Activated CD8-positive, alpha-beta memory T cell treated with anti-CD3 and anti-CD28 coated beads for 36 hours (primary cell): ENCODE measurements around the gene PPP1R2. TPM values are rescaled to one million over a fixed set of nuclear protein-coding genes. Genes with fewer than 3 reads are reported as not detected.
"Not testable (repeated sequence)": the region's sequence is repeated elsewhere in the genome, so short reads cannot be mapped to it uniquely, and the experiment has no call there.

Experiments
- CTCF ChIA-PET: fragments of 350-600 bp; sonication (Branson Sonifier 250); formaldehyde crosslinking; loops from one replicate; lab custom pipeline; 2021; ENCODE audit warnings: antibody characterized with exemption; lab: Charles Lee
- POLR2A ChIA-PET: fragments of 350-600 bp; sonication (Branson Sonifier 250); formaldehyde crosslinking; loops from one replicate; lab custom pipeline; 2021; ENCODE audit warnings: antibody characterized with exemption; lab: Charles Lee
- total RNA-seq, 2 experiments: library from RNA; stranded (reverse); gene quantifications; one replicate each; pipeline ENCODE4 v1.2.3, GENCODE V29; 2021

The PPP1R2 gene
- 100 to 1,000 TPM; 102 to 108 TPM for total RNA-seq

- POLR2A ChIA-PET, result interaction anchor here (0.6 to 2.0 kb wide), 10 partner anchors 8 to 910 kb away, joined by 3 to 7 read pairs (median 3); partner anchors contain the start of genes TMEM44 and XXYLT1
- CTCF ChIA-PET, result interaction anchor here (0.8 to 3.7 kb wide), 5 partner anchors 9 to 272 kb away, joined by 3 to 17 read pairs (median 3); partner anchors contain the start of gene XXYLT1
Measured at GRCh38 chr3:195542698-195543499, at the start of gene PPP1R2. PPP1R2 (minus strand) TSS chr3:195543325; CDS start chr3:195543025, 300 bp downstream.

DNA sequence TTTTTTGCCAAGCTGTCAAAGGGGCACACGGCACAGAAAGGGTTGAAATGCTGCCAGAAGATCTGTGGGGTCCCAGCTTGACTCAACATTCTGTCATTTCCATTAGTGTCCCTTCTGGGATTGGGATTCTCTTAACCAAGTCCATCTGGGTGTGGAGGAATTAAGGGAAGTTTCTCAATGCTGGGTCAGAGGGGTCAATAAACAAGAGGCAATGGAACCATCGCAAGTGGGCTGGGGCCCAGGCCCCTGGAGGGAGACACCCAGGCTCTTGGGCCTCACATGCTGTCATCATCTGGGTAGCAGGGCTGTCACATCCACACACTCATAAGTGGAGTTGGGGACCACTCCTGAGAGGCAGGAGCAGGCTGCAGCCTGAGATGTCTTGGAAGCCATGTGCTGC lies 48.7 kb upstream of the PPP1R2 start:
- ChIA-PET CTCF (no interaction called here), POLR2A (no interaction called here)

GRCh38 chr3:195591220-195591619 lies 48.1 kb upstream of the PPP1R2 start:
- POLR2A ChIA-PET, result no interaction called here
- CTCF ChIA-PET, result no interaction called here

DNA sequence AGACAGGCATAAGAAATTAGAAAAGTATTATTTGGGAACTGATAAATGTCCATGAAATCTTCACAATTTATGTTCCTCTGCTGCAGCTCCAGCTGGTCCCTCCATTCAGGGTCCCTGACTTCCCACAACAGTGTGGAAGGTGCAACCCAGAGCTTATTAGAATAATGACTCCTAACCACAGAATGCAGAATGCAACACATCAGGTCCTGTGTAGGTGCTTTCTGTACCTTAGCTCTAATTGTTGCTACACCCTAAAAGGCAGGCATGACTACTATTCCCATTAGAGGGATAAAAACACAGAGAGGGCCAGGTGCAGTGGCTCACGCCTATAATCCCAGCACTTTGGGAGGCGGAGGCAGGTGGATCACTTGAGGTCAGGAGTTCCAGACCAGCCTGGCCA lies 47.3 kb upstream of the PPP1R2 start:
- CTCF ChIA-PET, POLR2A ChIA-PET: not testable (repeated sequence)

DNA sequence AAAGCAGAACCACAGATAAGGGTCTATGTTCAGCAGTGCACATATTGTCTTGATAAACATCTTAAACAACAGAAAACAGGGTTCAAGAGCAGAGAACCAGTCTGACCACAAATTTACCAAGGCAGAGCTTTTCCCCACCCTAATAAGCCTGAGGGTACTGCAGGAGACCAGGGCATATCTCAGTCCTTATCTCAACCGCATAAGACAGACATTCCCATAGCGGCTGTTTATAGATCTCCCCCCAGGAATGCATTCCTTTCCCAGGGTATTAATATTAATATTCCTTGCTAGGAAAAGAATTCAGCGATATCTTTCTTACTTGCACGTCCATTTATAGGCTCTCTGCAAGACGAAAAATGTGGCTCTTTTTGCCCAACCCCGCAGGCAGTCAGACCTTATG lies 46.7 kb upstream of the PPP1R2 start:
- CTCF ChIA-PET, result not testable (repeated sequence)

DNA sequence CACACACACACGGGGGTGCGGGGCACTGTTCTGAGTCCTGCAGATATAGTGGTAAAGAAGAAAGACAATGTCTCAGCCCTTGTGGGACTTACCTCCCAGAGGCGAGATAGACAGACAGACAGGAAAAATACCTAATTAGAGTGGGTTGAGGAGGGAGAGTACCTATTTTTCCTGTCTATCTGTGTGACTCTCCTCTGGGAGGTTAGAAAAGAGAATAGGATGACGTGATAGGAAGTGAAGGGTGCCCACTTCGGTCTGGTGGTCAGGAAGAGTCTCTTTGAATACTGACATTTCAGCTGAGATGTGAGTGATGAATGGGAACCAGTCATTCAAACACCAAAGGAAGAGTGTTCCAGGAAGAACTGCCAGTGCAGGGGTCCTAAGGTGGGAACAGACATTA lies 44.7 kb upstream of the PPP1R2 start:
- CTCF ChIA-PET, result interaction anchor here (0.8 to 1.7 kb wide), 2 partner anchors 26 to 307 kb away, joined by 3 read pairs; no protein-coding TSS in a partner anchor
- POLR2A ChIA-PET, result no interaction called here

More for the DNA sequence above, 46.7 kb upstream of the PPP1R2 start:
- POLR2A ChIA-PET, result not testable (repeated sequence)

DNA sequence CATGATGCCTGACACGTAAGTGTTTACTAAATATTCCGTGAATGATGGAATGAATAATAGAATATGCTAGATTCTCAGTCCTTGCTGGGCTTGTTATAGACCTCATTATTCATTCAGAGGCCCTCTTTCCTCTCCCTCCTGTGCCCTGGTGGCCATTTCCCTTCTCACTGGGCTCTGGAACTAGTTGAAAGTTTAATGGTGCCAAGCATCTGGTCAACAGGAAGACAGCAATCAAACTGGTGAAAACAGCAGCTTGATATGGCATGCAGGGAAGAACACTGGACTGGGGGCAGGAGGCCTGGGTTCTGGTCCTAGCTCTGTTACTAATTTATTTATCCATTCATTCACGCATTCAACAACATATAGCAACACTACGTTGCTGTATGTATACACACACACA lies 44.3 kb upstream of the PPP1R2 start:
- POLR2A ChIA-PET, result no interaction called here
- CTCF ChIA-PET, result no interaction called here

GRCh38 chr3:195584543-195584870 lies 41.4 kb upstream of the PPP1R2 start:
- POLR2A ChIA-PET, result no interaction called here
- CTCF ChIA-PET, result interaction anchor here (0.7 to 1.1 kb wide), 3 partner anchors 14 to 1101 kb away, joined by 3 read pairs; partner anchors contain the start of gene PPP1R2

GRCh38 chr3:195583831-195584542 lies 40.9 kb upstream of the PPP1R2 start, which contains the start of gene APOD:
APOD (minus strand) TSS chr3:195583940; CDS start chr3:195579461, 4,479 bp downstream.
- ChIA-PET CTCF (interaction anchor here (0.7 kb wide), 2 partner anchors 13 to 1100 kb away, joined by 3 read pairs; no protein-coding TSS in a partner anchor), POLR2A (interaction anchor here (0.6 kb wide), 1 partner anchor 38 kb away, joined by 13 read pairs; no protein-coding TSS in a partner anchor)

DNA sequence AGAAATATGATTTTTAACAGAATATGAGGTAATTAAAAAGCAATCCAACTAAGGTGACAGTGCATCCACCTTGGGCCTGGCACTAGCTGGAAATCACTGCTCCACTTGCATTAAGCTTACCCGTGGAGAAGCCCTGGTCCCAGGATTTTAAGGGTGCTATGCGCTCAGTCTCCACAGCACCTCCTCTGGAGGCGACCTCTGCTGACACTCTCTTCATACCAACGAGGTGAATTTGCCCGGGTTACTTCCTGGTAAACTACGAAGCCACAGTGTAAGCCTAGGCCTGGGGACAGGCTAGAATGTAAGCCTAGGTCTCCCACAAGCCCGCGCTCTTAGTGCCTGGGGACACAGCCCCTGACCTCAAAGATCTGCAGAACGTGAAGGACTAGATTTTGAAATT lies 39.8 kb upstream of the PPP1R2 start:
- ChIA-PET CTCF (no interaction called here), POLR2A (no interaction called here)

DNA sequence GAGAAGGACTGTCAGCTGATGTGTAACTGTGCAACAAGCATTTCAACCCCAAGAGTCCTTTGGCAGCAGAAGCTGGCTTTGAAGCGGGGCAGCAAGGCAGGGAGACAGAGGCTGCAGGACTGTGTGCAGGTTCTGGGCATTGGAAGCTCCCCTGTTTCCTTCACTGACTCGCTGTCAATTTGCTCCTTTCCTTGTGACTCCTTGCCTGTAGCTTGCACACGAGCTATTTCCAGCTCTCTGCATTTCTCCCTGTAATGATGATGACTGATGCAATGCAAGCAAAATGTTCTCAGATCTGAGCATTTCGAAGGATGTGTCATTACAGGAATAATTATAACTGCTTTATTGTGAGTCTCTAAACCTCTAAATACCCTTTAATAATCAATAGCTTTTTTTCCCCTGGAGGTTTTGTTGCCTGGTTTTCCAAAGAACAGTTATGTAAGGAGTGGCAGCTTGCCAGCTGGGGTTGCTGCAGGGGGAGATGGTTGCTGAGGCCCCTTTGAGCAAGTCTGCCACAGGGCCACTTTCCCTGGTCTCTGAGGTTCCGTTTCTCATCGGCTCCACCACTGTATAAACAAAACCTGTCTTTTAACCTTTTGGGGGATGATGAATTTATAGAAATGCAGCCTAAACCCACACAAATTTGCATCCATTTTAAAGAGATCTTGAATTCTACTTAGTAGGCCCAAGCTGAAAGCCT lies 37.8 kb upstream of the PPP1R2 start:
- ChIA-PET CTCF (no interaction called here), POLR2A (interaction anchor here (0.6 kb wide), 1 partner anchor 30 kb away, joined by 3 read pairs; no protein-coding TSS in a partner anchor)

DNA sequence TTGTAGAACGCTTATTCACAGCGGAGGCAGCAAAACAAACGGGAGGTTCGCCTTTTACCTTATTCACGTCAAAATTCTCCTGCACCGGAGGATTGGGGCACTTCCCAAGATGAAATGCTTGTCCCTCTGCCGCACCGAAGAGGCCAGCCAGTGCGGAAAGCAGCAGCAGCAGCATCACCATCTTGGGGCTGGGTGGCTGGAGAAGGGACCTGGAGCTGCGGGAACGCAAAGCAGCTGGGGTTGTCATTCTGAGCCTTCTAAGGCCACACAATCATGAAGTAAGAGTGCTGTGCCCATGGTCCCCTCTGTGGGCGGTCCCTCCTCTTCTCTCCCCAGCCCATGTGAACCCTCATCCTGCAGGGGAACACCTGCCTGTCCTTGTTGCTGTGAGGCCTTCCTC lies 36.2 kb upstream of the PPP1R2 start:
- ChIA-PET CTCF (no interaction called here), POLR2A (no interaction called here)

GRCh38 chr3:195578565-195578964 lies 35.4 kb upstream of the PPP1R2 start:
- CTCF ChIA-PET, result no interaction called here
- POLR2A ChIA-PET, result no interaction called here

GRCh38 chr3:195577645-195578177 lies 34.6 kb upstream of the PPP1R2 start:
- CTCF ChIA-PET, result no interaction called here
- POLR2A ChIA-PET, result no interaction called here

GRCh38 chr3:195574497-195575304 lies 31.6 kb upstream of the PPP1R2 start:
- CTCF ChIA-PET, result no interaction called here
- POLR2A ChIA-PET, result no interaction called here

DNA sequence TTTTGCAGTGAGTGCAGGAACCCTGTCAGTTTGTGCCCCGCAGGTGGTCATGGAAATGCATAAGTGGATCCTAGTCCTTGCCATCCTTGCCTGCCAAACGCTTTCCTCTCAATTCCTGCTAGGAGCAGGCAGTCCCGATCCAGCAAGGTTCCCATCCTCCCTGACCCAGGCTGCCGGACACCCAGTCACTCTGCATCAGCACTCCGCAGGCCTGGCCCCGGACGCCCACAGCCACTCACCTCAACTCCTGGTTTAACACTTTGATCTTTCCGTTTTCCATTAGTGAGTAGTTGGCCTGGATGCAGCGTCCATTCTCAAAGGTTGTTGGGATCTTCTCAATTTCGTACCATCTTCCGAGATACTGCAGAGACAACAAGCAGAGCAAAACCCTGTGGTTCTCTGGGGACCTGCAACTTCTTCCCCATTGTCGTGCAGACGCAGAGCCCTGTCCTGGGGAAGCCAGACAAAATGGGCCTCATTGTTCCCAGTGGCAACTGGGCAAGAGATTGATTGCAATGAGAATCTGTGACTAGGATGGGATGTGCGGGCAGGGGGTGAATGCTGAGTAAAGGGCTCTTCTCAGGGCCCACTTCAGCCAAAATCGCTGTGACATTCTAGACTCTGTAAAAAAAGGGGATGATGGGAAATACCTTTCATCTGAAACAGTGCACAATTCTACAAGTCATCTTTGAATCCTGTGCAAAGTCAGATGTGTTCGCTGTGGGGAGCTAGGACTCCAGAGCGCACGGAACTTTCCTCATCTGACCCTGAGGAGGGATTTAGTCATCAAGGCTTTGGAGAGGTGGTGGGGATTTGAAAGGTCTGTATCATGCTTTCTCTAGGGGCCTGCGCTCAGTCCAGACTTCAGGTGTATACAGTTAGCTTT lies 30.7 kb upstream of the PPP1R2 start:
- POLR2A ChIA-PET, result no interaction called here
- CTCF ChIA-PET, result no interaction called here

DNA sequence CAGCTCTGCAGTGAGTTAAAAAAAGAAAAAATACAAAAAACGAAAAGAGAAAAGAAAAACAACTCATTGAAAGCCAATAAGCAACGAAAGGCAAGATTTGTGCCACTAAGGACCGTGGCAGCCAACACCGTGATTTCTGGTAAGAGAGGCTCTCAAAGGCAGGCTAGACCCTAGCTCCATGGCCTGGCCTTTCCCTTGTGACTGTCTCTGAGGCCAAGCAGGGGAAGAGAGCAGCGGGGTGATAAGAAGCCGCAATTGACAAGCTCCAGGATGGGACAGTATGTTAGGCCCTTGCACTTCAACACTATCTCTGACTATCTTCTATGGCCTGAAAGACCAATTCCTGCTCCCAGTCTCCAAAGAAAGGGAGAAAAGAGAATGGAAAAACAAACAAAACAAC lies 28.2 kb upstream of the PPP1R2 start:
- POLR2A ChIA-PET, result no interaction called here
- CTCF ChIA-PET, result no interaction called here

DNA sequence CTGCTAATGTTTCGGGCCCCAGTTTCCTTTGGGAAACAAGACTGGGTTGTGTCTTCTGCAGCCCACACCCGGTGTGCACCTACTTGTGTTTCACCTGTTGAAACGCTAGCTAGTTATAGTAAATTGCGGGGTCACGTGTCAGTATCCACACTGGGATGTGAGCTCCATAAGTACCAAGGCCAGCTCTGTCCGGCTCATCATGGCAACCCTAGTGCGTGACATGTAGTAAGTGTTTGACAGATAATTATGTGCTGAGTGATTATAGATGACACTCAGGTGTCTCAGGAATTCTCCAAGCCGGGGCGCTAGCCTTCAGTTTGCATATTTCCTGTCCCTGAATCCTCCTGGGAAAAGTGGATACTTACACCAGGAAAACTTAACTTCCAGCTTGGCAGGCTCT lies 27.8 kb upstream of the PPP1R2 start:
- ChIA-PET CTCF (interaction anchor here (0.5 kb wide), 1 partner anchor 13 kb away, joined by 3 read pairs; no protein-coding TSS in a partner anchor), POLR2A (no interaction called here)
